Measurements from ENCODE around the gene FEN1. TPM values are rescaled to one million over a fixed set of nuclear protein-coding genes. Genes with fewer than 3 reads are reported as not detected.
A peak's percentile ranks its signal among the peaks of the same experiment; 100 is the strongest.

Gene FEN1
- total and polyA plus RNA-seq, 2 of the 8 experiments (the other 6 are each of a cell fraction or from before 2014, with no cell fraction given), result 52.6 to 86.1 TPM

DNA sequence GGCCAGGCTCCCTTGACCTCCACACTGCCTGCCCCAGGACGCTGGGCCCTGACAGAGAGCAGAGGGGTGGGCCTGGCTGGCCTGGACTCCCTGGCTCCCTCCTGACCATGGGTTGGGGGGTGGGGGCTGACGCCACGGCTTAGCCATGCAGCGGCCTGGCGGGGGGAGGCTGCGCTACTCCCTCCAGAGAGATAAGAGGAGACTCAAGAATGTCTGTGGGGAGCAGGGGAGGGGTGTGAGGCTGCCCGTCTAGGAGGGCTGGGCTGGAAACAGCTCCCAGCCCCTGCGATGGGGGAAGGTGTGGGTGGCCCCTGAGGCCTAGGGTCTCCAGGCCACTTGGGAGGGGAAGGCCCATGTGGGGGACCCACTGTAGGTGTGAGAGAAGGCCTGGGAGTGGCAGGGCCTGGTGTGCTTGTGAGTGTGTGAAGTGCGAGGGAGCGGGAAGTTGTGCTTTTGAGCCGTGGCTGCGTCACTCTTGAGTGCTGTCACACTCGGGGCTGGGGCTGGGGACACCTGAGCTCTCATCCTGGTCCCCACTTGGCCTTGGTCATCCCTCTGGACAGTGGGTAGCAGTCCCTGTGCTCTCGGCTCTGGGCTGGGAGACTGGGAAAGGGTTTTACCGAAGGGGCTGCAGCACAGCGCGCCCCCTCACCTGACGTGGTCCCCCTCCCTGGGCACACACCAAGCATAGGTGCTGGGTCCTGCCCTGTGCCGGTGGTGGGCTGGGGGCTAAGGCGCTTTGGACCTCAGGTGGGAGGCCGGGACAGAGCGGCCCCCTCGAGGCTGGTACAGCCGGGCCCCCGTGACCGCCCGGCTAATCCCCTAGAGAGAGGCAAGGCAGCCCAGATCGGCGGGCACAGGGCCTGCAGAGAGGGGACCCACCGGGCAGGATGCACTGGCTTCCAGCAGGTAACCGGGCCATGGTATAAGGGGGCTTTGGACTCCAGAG, 37.9 kb upstream of the FEN1 start:
- H3K23ac ChIP-seq (ENCODE audit: insufficient read length), result no peak overlapping the region
- H2AK5ac ChIP-seq (ENCODE audit: low read depth, low read length), result no peak overlapping the region
- no peak overlapping the region for H2BK5ac ChIP-seq (ENCODE audit: low read depth, low read length)
- H3K14ac ChIP-seq (ENCODE audit: insufficient read length), result no peak overlapping the region
- no peak overlapping the region for H4K8ac ChIP-seq (ENCODE audit: extremely low read depth, insufficient read depth, low read length)
- H3K4me2 ChIP-seq (ENCODE audit: insufficient read depth in 1 of 2, low read depth in 2 of 2, low read length in 2 of 2), result no peak overlapping the region
- no peak overlapping the region for H3K9ac ChIP-seq (replicated peaks in 1 of 4; ENCODE audit: extremely low read depth in 1 of 4, low read depth in 3 of 4, low read length in 3 of 4)
- peak overlapping the region; percentile 99 for H2BK15ac ChIP-seq (ENCODE audit: low read length)
- no peaks in the 10 kb centered on the region for H3K23me2 ChIP-seq (ENCODE audit: low read depth, low read length)
- peaks cover 4 to 21% (median 16%) of the 10 kb centered on the region in 4 experiments for H3K27me3 ChIP-seq (replicated peaks in 1 of 4; ENCODE audit: control insufficient read depth in 3 of 4, extremely low read depth in 1 of 4, insufficient read depth in 3 of 4, low read length in 3 of 4)
- no peak overlapping the region for H3K4me3 ChIP-seq (ENCODE audit: extremely low read depth in 1 of 4, insufficient read depth in 2 of 4, low read depth in 3 of 4, low read length in 4 of 4)
- H3K4ac ChIP-seq (replicated peaks; ENCODE audit: insufficient read length, low read depth, low read length), result no peak overlapping the region
- H3K36me3 ChIP-seq (ENCODE audit: control insufficient read depth in 2 of 4, insufficient read depth in 4 of 4, low read length in 3 of 4), result no peaks in the 10 kb centered on the region
- no peak overlapping the region for H2AFZ ChIP-seq (ENCODE audit: low read length)
- H3K56ac ChIP-seq (replicated peaks; ENCODE audit: insufficient read length, low read depth, low read length), result no peak overlapping the region
- FAIRE-seq (no peak), DNase-seq (ENCODE audit: low read depth in 1 of 2, low spot score in 2 of 2) (no peak)
- no peaks in the 10 kb centered on the region for H3K79me1 ChIP-seq (ENCODE audit: low read depth, low read length)
- peaks cover 0 to 19% (median 15%) of the 10 kb centered on the region in 4 experiments; a peak in 6 of 7 replicates for H3K4me1 ChIP-seq (replicated peaks in 1 of 4; ENCODE audit: control insufficient read depth in 3 of 4, insufficient read depth in 4 of 4, low read length in 3 of 4)
- peaks cover 0 to 1% of the 10 kb centered on the region in 2 experiments for H4K20me1 ChIP-seq (replicated peaks in 1 of 2; ENCODE audit: control insufficient read depth in 1 of 2, insufficient read depth in 2 of 2, low read length in 2 of 2)
- CTCF ChIA-PET (ENCODE audit: partially characterized antibody), result interaction anchor here (0.8 to 6.0 kb wide), 9 partner anchors 10 to 42 kb away, joined by 3 to 48 read pairs (median 11); partner anchors contain the start of genes FEN1 and TMEM258
- POLR2A ChIA-PET (ENCODE audit: partially characterized antibody), result interaction anchor here (0.8 to 3.5 kb wide), 5 partner anchors 26 to 67 kb away, joined by 3 to 13 read pairs (median 5); partner anchors contain the start of genes FEN1 and TMEM258
- H4K5ac ChIP-seq (ENCODE audit: insufficient read length, low read depth, low read length), result no peak overlapping the region
- H2BK120ac ChIP-seq (replicated peaks; ENCODE audit: low read depth, low read length), result no peak overlapping the region
- peak overlapping the region; percentile 48; the same call in 1 of the 2 replicates for H3K18ac ChIP-seq (ENCODE audit: extremely low read depth, low read length)
- H4K91ac ChIP-seq (replicated peaks; ENCODE audit: insufficient read length, low read length), result peak overlapping the region; percentile 49
- WGBS, 2 experiments (ENCODE audit: extremely low coverage in 1 of 2, insufficient coverage in 1 of 2, insufficient read length in 1 of 2, insufficient replicate concordance in 2 of 2, low coverage in 1 of 2, low lambda C conversion rate in 2 of 2, missing lambda C conversion rate in 1 of 2), result 88% methylated on average over 31 of the region's 31 CpGs; no CpG with 5 or more reads in 1 of the 2 experiments
- H3K9me3 ChIP-seq (ENCODE audit: insufficient read depth in 2 of 2, low read depth in 1 of 2, low read length in 1 of 2), result no peaks in the 10 kb centered on the region
- H2BK20ac ChIP-seq (ENCODE audit: low read length), result no peak overlapping the region
- H2BK12ac ChIP-seq (ENCODE audit: low read depth, low read length), result peak overlapping the region; percentile 84; the same call in 1 of the 2 replicates
- no peak overlapping the region for H3K27ac ChIP-seq (ENCODE audit: low read depth, low read length)
- no peaks in the 10 kb centered on the region for H3K79me2 ChIP-seq (ENCODE audit: control insufficient read depth in 1 of 2, insufficient read depth in 2 of 2, low read length in 2 of 2)
- TF ChIP-seq SP4 (IDR thresholded peaks at IDR 0.05; ENCODE audit: low read length), result no peak
- TF ChIP-seq MAX (IDR thresholded peaks at IDR 0.05), result no peak
- no peak for TF ChIP-seq PHF8 (conservative IDR thresholded peaks at IDR 0.05; ENCODE audit: low read depth, low read length)
- no peak for TF ChIP-seq POLR2AphosphoS5 (IDR thresholded peaks at IDR 0.05; ENCODE audit: low read depth, low read length)
- no peak for TF ChIP-seq CTBP2 (IDR thresholded peaks at IDR 0.05; ENCODE audit: borderline replicate concordance, insufficient read depth, insufficient read length, low read length)
- no peak for TF ChIP-seq YY1 (IDR thresholded peaks at IDR 0.05; ENCODE audit: low read depth, low read length)
- no peak for TF ChIP-seq EGR1 (IDR thresholded peaks at IDR 0.05; ENCODE audit: borderline replicate concordance, low read depth, low read length)
- TF ChIP-seq ZNF274 (IDR thresholded peaks at IDR 0.05; ENCODE audit: borderline replicate concordance, extremely low read depth, low read length), result no peak
- no peak for TF ChIP-seq CREB1 (IDR thresholded peaks at IDR 0.05)
- no peak for TF ChIP-seq FOSL1 (IDR thresholded peaks at IDR 0.05; ENCODE audit: insufficient read depth, low read depth, low read length)
- no peak for TF ChIP-seq CHD1 (IDR thresholded peaks at IDR 0.05; ENCODE audit: low read depth, low read length)
- TF ChIP-seq TEAD4 (IDR thresholded peaks at IDR 0.05; ENCODE audit: low read depth, low read length), result no peak
